Mesenteric fat pad (tissue), 1 donor: ENCODE measurements around the gene ARRDC4. TPM values are rescaled to one million over a fixed set of nuclear protein-coding genes. Genes with fewer than 3 reads are reported as not detected.
"Not testable (repeated sequence)": the region's sequence is repeated elsewhere in the genome, so short reads cannot be mapped to it uniquely, and the experiment has no call there.

ENCODE experiments used
- DNase-seq: peaks from one replicate; pipeline ENCODE4 v3.0.0-alpha.2; 2020; ENCODE audit warnings: low spot score
- total RNA-seq: library from RNA; stranded (reverse); fragmentation: NEBNext Ultra II Directional; extraction: Animal tissue kit (Norgen Biotek cat#: 25700); gene quantifications from one replicate; pipeline ENCODE4 v1.2.1, GENCODE V29; 2021
- donor health status: DM: yes; HTN: yes; CAD: no.

The ARRDC4 gene
- total RNA-seq, 1 donor from 2014 or later = 24.0 TPM

DNA sequence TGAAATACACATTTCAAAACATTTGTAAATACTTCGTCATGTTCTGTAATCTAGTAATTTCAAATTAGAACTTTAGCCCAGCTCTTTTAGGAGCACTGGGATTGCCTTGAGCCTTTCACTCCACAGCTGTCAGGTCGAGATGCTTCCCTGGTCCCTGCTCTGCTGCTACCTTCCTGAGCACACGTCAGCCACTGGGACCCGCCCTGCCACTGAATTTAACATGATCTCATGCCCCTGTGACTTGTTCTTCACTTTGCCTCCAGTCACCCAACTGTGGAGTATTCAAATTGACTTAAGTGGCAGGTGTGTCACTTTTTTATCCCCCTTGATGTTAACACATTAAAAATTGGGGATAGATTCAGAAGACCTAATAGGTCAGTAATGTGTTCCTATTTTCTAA, 3.3 kb downstream of the ARRDC4 start:
- DNase-seq = no peak

DNA sequence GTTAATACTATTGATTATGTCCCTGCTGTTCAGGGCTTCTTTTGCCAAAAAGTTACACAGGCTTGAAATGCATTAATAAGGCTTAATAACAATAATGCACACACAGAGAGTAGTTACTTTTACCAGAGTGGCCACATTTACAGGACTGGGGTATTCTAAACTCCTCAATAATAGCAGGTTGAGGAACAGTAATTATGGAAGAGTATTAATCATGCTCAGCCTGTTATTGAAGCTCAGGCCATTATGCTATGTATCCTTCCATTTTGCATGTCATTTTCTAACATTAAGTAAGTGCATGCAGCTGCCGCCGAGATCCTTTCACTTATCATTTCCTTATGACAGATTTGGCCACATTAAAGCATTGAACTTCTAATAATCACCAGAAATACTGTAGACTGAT, 5.7 kb downstream of the ARRDC4 start:
- no peak for DNase-seq

DNA sequence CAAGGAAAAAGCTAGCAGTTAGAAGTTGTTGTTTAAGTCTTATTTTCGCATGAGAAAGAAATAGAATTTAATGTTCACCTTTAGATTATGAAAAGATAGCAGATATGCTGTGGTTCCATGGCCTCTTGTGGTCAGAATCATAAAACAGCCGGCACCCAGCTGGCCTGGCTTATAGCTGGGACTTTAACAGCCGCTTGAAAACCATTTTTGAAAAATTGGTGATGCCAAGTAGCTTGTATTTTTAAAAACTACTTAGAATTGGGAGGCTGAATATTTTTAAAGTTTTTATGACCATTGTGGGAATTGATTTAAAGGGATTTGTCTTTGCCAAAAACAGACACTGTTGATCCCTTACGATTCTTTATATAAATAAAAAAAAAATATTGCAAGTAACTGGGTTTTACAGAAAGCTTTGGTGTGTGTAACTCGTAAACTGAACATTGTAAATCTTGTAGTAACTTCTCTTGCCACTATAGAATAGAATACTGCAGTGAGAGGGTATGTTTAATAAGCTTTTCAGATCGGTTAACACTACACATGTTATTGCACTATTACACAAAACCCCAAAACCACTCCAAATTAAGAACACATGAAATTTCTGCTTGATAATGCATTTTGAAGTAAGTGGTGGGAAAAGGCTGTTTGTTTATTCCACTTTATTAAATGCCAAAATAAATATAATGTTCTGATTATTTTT, 6.6 kb downstream of the ARRDC4 start:
- DNase-seq = no peak

GRCh38 chr15:97967881-97968280, 7.4 kb downstream of the ARRDC4 start:
- no peak for DNase-seq

- no peak for DNase-seq
These were observed 7.9 kb downstream of the ARRDC4 start for GRCh38 chr15:97968380-97968779.

GRCh38 chr15:97972366-97972765, 11.9 kb downstream of the ARRDC4 start:
- DNase-seq = no peak

DNA sequence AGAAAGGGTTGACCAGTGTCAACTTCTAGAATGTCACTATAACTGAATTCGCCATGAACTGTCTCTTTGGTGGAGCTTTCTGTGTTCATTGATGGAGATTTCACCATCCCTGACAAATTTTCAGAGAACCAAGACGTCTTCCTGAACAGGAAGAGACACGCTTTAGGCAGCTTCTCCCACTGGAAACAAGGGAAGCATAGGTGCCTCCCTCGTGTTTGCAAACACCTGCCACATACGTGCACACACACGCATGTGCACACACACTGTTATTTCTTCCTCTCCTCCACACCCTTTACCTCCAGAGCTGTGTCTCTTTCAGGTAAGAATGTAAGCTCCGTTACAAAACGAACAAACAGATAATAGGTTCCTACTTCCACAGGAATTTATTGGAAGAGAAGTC, 15.6 kb downstream of the ARRDC4 start:
- DNase-seq = no peak

DNA sequence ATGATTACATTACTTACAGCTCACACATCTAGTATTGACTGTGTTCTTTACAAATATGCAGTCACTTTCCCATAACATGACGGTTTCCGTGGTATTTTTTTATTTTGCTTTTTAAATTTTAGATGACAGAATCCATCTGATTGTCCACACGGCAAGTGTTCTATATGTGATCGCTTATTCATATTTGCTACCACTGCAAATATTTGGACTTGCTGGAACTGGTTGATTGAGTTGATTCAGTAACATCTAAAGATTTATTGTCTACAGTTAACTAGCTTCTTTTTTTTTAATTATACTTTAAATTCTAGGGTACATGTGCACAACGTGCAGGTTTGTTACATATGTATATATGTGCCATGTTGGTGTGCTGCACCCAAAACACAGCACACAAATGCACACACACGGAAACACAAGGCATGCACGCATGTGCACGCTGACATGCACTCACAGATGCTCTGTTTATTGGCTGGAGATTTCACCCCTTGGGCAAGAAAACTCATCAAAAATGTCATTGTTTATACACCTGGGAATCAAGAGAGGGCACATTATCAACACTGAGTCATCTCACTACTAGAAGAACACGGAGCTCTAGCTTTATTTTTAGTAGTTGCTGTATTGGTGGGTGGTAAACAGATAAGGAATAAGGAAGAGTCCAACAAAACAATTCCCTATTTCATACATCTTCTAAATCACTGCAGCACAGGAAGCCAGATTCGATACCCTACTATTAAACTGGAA, 16.4 kb downstream of the ARRDC4 start:
- DNase-seq = no peak

- no peak for DNase-seq
These were observed 17.2 kb downstream of the ARRDC4 start for GRCh38 chr15:97977734-97978133.

DNA sequence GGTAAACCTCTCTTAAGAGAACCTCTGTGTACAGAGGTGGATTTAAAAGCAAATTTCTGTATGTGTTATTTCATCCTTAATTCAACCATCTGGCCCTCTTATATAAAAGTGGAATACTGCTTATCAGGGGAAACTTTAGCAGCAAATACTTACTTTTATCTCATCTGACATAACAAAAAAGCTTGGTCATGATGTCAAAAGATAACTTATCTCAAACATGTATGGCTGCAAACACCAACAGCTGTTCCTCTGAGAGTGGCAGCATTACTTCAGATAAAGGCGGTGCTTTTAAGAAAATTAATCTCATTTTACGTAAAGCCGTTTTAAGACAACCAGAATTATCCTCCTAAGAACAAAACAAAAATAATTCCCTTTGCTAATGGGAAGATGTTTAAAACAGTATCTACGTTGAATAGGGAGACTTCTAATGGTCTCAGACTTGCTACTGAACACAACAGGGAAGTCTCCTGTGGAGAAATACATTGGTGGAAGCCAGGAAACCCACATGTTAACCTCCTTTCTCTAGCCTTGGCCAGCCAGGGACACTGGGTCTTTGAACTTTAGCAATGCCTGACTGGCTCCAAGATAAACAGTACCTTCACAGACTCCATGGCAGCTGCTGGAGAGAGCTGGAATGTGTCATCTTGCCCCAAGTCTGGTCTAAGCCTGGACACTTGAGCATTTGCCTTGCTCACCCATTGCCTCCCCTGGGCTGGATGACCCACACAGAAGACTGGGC, 18.1 kb downstream of the ARRDC4 start:
- no peak for DNase-seq

DNA sequence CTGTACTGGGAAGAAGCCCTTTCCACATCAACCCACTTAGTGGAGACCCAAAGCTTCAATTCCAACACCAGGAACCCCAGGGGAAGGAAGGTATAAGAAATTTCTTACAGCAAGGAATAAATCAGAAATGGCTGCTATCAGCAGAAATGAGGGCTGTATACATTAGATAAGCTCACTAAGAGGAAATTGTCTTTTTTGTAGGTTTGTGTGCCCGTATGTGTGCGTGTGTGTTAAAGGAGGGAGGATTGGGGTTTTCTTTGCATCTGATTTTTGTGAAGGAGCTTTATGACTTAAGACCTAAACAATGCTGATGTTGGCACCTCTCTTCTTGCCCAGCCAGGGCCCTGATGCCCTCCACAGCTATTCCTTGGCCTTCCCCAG, 18.6 kb downstream of the ARRDC4 start:
- DNase-seq = no peak

- no peak for DNase-seq
These were observed 20.6 kb downstream of the ARRDC4 start for GRCh38 chr15:97981058-97981457.

- DNase-seq = no peak
These were observed 21.3 kb downstream of the ARRDC4 start for GRCh38 chr15:97981758-97982157.

- DNase-seq = no peak
These were observed 23.7 kb downstream of the ARRDC4 start for GRCh38 chr15:97984157-97984556.

GRCh38 chr15:97985979-97986378, 25.5 kb downstream of the ARRDC4 start:
- DNase-seq = not testable (repeated sequence)

DNA sequence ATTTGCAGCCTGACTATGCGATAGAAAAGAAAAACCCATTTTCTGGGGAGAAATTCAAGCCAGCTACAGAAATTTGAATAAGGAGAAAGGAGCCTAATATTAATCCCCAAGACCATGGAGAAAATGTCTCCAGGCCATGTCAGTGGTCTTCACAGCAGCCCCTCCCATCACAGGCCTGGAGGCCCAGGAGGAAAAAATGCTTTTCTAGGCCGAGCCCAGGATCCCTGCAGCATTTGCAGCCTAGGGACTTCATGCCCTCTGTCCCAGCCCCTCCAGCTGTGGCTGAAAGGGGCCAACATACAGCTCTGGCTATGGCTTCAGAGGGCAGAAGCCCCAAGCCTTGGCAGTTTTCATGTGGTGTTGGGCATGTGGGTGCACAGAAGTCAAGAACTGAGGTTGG, 26.3 kb downstream of the ARRDC4 start:
- no peak for DNase-seq

GRCh38 chr15:97989299-97989698, 28.8 kb downstream of the ARRDC4 start:
- DNase-seq = no peak

GRCh38 chr15:97991972-97992541, 31.6 kb downstream of the ARRDC4 start:
- no peak for DNase-seq

- no peak for DNase-seq
These were observed 32.3 kb downstream of the ARRDC4 start for GRCh38 chr15:97992823-97993222.

DNA sequence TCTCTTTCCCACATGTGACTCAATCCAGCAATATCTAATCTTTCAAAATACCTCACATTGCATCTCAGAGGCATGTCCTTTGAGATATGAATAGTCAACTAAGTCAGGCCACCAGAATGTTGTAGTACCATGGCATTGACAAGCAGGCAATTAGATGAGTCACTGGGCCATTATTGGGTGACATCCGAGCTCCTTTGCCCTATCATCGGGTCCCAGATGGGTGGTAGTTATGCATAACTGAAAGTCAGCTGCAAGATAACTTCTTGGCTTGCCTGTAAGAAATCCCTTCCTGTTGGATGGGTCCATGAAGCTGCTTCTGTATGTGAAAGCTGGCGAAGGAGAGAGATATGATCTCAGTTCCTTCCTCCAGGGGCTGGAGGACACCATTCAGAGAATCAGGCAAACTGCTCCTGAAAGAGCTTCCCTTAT, 32.8 kb downstream of the ARRDC4 start:
- DNase-seq = no peak

- no peak for DNase-seq
These were observed 33.7 kb downstream of the ARRDC4 start for GRCh38 chr15:97994236-97994635.

DNA sequence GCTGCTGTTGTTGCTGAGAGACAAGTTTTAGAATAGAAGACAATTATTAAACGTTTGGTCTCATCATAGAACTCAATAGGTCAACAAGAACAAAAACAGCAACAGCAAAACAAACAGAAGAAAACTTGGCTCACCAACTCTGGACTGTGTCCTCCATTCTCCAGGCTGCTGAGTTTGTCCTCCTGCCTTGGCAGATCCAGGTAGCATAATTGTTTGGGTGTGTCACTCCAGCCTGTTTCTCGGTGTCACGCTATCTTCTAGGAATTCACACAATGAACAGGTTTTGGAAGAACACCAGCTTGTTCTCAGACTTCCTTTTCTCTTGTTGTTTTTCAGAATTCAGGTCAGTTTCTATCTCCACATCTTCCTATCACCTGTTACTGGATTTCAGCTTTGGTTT, 34.7 kb downstream of the ARRDC4 start:
- no peak for DNase-seq
